ENCODE data around the gene AMOTL1. TPM values are rescaled to one million over a fixed set of nuclear protein-coding genes. Genes with fewer than 3 reads are reported as not detected.

AMOTL1 gene
- polyA plus RNA-seq, 1 of the 3 experiments (the other 2 are of a cell fraction) = 10.7 TPM

GRCh38 chr11:94844031-94844430, 75.9 kb downstream of the AMOTL1 start:
- no peak overlapping the region for H3K9ac ChIP-seq
- H3K36me3 ChIP-seq (replicated peaks in 1 of 2; ENCODE audit: control insufficient read depth in 1 of 2, insufficient read depth in 2 of 2, low read length in 1 of 2) = peaks cover 21 to 43% of the 10 kb centered on the region in 2 experiments
- no peak overlapping the region for H2AFZ ChIP-seq (ENCODE audit: low read depth)
- no peak overlapping the region for H3K27ac ChIP-seq (ENCODE audit: low read depth in 2 of 2, low read length in 1 of 2)
- H3K79me2 ChIP-seq (ENCODE audit: insufficient read depth) = no peaks in the 10 kb centered on the region
- no peaks in the 10 kb centered on the region; a peak in 1 of 4 replicates for H3K4me1 ChIP-seq (ENCODE audit: control insufficient read depth in 1 of 2, insufficient read depth in 2 of 2, low read depth in 1 of 2, low read length in 1 of 2)
- no peaks in the 10 kb centered on the region for H4K20me1 ChIP-seq (ENCODE audit: insufficient read depth)
- no peaks in the 10 kb centered on the region for H3F3A ChIP-seq (replicated peaks; ENCODE audit: insufficient read depth)
- TF ChIP-seq GABPA (IDR thresholded peaks at IDR 0.05; ENCODE audit: low read depth) = no peak
- no peak for TF ChIP-seq ELF1 (IDR thresholded peaks at IDR 0.05)
- TF ChIP-seq USF1 (IDR thresholded peaks at IDR 0.05; ENCODE audit: borderline replicate concordance, low read depth) = no peak
- no peak for TF ChIP-seq IRF3 (IDR thresholded peaks at IDR 0.05; ENCODE audit: low read depth, low read length)
- TF ChIP-seq, protein P1, sequence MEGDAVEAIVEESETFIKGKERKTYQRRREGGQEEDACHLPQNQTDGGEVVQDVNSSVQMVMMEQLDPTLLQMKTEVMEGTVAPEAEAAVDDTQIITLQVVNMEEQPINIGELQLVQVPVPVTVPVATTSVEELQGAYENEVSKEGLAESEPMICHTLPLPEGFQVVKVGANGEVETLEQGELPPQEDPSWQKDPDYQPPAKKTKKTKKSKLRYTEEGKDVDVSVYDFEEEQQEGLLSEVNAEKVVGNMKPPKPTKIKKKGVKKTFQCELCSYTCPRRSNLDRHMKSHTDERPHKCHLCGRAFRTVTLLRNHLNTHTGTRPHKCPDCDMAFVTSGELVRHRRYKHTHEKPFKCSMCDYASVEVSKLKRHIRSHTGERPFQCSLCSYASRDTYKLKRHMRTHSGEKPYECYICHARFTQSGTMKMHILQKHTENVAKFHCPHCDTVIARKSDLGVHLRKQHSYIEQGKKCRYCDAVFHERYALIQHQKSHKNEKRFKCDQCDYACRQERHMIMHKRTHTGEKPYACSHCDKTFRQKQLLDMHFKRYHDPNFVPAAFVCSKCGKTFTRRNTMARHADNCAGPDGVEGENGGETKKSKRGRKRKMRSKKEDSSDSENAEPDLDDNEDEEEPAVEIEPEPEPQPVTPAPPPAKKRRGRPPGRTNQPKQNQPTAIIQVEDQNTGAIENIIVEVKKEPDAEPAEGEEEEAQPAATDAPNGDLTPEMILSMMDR (IDR thresholded peaks at IDR 0.05) = no peak
- no peak for TF ChIP-seq RCOR1 (IDR thresholded peaks at IDR 0.05; ENCODE audit: low read length)
- TF ChIP-seq MEF2A (IDR thresholded peaks at IDR 0.05; ENCODE audit: borderline replicate concordance, low read depth) = no peak
- no peak for TF ChIP-seq RFX5 (IDR thresholded peaks at IDR 0.05; ENCODE audit: low read length)
- no peak for TF ChIP-seq RAD21 (IDR thresholded peaks at IDR 0.05; ENCODE audit: low read length)
- no peak for TF ChIP-seq FOSL2 (IDR thresholded peaks at IDR 0.05; ENCODE audit: borderline replicate concordance, low read depth)
- TF ChIP-seq SIN3A (IDR thresholded peaks at IDR 0.05; ENCODE audit: borderline replicate concordance, low read depth, low read length) = no peak
- TF ChIP-seq POLR2AphosphoS5 (IDR thresholded peaks at IDR 0.05; ENCODE audit: low read depth, low read length) = no peak
- TF ChIP-seq TCF12 (IDR thresholded peaks at IDR 0.05) = no peak
- ChIA-PET CTCF (interaction anchor here (1.1 to 2.3 kb wide), 3 partner anchors 10 to 997 kb away, joined by 3 to 5 read pairs (median 3); no protein-coding TSS in a partner anchor), POLR2A (no interaction called here)
- H3K4me2 ChIP-seq = no peak overlapping the region
- DNase-seq = no peak
- no peak overlapping the region for H3K4me3 ChIP-seq (ENCODE audit: low read depth in 2 of 2, low read length in 1 of 2)
- H3K27me3 ChIP-seq (ENCODE audit: insufficient read depth) = no peaks in the 10 kb centered on the region
- H3K9me2 ChIP-seq = no peaks in the 10 kb centered on the region
- H3K9me3 ChIP-seq = no peaks in the 10 kb centered on the region

- WGBS (ENCODE audit: low lambda C conversion rate) = 76% methylated on average over 3 of the region's 3 CpGs
- no peak for TF ChIP-seq FOXM1 (IDR thresholded peaks at IDR 0.05; ENCODE audit: low read depth)
- TF ChIP-seq RXRA (IDR thresholded peaks at IDR 0.05; ENCODE audit: borderline replicate concordance, low read depth) = no peak
- TF ChIP-seq GABPA (IDR thresholded peaks at IDR 0.05; ENCODE audit: low read depth) = no peak
- TF ChIP-seq, protein P1 (IDR thresholded peaks at IDR 0.05) = no peak
- TF ChIP-seq TCF12 (IDR thresholded peaks at IDR 0.05) = no peak
- TF ChIP-seq EP300 (IDR thresholded peaks at IDR 0.05; ENCODE audit: borderline replicate concordance in 1 of 2, low read depth in 1 of 2, low read length in 1 of 2) = no peak
- TF ChIP-seq, protein P2, sequence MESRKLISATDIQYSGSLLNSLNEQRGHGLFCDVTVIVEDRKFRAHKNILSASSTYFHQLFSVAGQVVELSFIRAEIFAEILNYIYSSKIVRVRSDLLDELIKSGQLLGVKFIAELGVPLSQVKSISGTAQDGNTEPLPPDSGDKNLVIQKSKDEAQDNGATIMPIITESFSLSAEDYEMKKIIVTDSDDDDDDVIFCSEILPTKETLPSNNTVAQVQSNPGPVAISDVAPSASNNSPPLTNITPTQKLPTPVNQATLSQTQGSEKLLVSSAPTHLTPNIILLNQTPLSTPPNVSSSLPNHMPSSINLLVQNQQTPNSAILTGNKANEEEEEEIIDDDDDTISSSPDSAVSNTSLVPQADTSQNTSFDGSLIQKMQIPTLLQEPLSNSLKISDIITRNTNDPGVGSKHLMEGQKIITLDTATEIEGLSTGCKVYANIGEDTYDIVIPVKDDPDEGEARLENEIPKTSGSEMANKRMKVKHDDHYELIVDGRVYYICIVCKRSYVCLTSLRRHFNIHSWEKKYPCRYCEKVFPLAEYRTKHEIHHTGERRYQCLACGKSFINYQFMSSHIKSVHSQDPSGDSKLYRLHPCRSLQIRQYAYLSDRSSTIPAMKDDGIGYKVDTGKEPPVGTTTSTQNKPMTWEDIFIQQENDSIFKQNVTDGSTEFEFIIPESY (IDR thresholded peaks at IDR 0.05; ENCODE audit: borderline replicate concordance, low read depth) = no peak
- TF ChIP-seq RFX5 (IDR thresholded peaks at IDR 0.05; ENCODE audit: low read length) = no peak
- TF ChIP-seq EZH2phosphoT487 (IDR thresholded peaks at IDR 0.05; ENCODE audit: borderline replicate concordance, low read depth) = no peak
- no peak for TF ChIP-seq JUND (IDR thresholded peaks at IDR 0.05)
- no peak for TF ChIP-seq YY1 (IDR thresholded peaks at IDR 0.05; ENCODE audit: low read depth)
- no peak for TF ChIP-seq MAX (IDR thresholded peaks at IDR 0.05; ENCODE audit: low read depth)
Measured at GRCh38 chr11:94845622-94846021, 77.5 kb downstream of the AMOTL1 start.

More at GRCh38 chr11:94845622-94846021, 77.5 kb downstream of the AMOTL1 start:
- Histone ChIP-seq H3K4me1 (ENCODE audit: control insufficient read depth in 1 of 2, insufficient read depth in 2 of 2, low read depth in 1 of 2, low read length in 1 of 2) (peaks cover 5 to 7% of the 10 kb centered on the region in 2 experiments; a peak in 2 of 4 replicates), H3K36me3 (replicated peaks in 1 of 2; ENCODE audit: control insufficient read depth in 1 of 2, insufficient read depth in 2 of 2, low read length in 1 of 2) (peaks cover 10 to 36% of the 10 kb centered on the region in 2 experiments), H3K4me3 (ENCODE audit: low read depth in 2 of 2, low read length in 1 of 2) (no peak overlapping the region), H3K27me3 (ENCODE audit: insufficient read depth) (no peaks in the 10 kb centered on the region), H3K27ac (ENCODE audit: low read depth in 2 of 2, low read length in 1 of 2) (no peak overlapping the region), H3K79me2 (ENCODE audit: insufficient read depth) (no peaks in the 10 kb centered on the region), H3K4me2 (no peak overlapping the region), H3K9me3 (no peaks in the 10 kb centered on the region), H4K20me1 (ENCODE audit: insufficient read depth) (no peaks in the 10 kb centered on the region), H2AFZ (ENCODE audit: low read depth) (no peak overlapping the region), H3K9ac (no peak overlapping the region), H3K9me2 (no peaks in the 10 kb centered on the region), H3F3A (replicated peaks; ENCODE audit: insufficient read depth) (no peaks in the 10 kb centered on the region)
- ChIA-PET POLR2A (no interaction called here), CTCF (interaction anchor here (0.7 to 1.4 kb wide), 5 partner anchors 10 to 223 kb away, joined by 3 read pairs; no protein-coding TSS in a partner anchor)
- DNase-seq = no peak
